Muscle of back (tissue), 13 donors: ENCODE results near the gene COX5A. TPM values are rescaled to one million over a fixed set of nuclear protein-coding genes. Genes with fewer than 3 reads are reported as not detected.
A peak's percentile ranks its signal among the peaks of the same experiment; 100 is the strongest.

Experiments
- DNase-seq, 3 donors: peaks; one replicate each; pipeline versions ENCODE4 v3.0.0 to v3.0.0-alpha.2; 2013
- long read RNA-seq, 9 donors: transcript quantifications; one replicate each; lab custom pipeline, GENCODE V29; 2026
- polyA plus RNA-seq, 10 donors: library from polyadenylated mRNA; unstranded; fragments of 120-200 nt; gene quantifications; one replicate each; pipeline ENCODE4 v1.2.1, GENCODE V29; 2013; ENCODE audit not compliant: insufficient read length in 10 of 10

The COX5A gene
- 100 to 1,000 TPM; 192 to 258 (median 234) TPM for polyA plus RNA-seq
- long read RNA-seq, donor 1, transcript COX5A-204 (4 exons, 579 nt), result minor isoform, 7 of 205 reads
- long read RNA-seq, donor 1, transcript COX5A-201 (5 exons, 1,268 nt), result major isoform, 146 of 205 reads
- long read RNA-seq, donor 1, partial matches to known transcripts, result 42 of 205 reads
- long read RNA-seq, donor 1, other reads (novel, unspliced or antisense), result 7 of 205 reads
- long read RNA-seq, donor 2, transcript COX5A-201 (5 exons, 1,268 nt), result major isoform, 122 of 166 reads
- long read RNA-seq, donor 2, partial matches to known transcripts, result 33 of 166 reads
- long read RNA-seq, donor 2, other reads (novel, unspliced or antisense), result 6 of 166 reads
- long read RNA-seq, donor 3, result 0 reads
- long read RNA-seq, donor 4, transcript COX5A-201 (5 exons, 1,268 nt), result major isoform, 77 of 116 reads
- long read RNA-seq, donor 4, partial matches to known transcripts, result 34 of 116 reads
- long read RNA-seq, donor 4, other reads (novel, unspliced or antisense), result 0 of 116 reads
- long read RNA-seq, donor 5, transcript COX5A-201 (5 exons, 1,268 nt), result major isoform, 179 of 269 reads
- long read RNA-seq, donor 5, transcript COX5A-203 (4 exons, 568 nt), result minor isoform, 7 of 269 reads
- long read RNA-seq, donor 5, transcript COX5A-204 (4 exons, 579 nt), result minor isoform, 5 of 269 reads
- long read RNA-seq, donor 5, partial matches to known transcripts, result 64 of 269 reads
- long read RNA-seq, donor 5, other reads (novel, unspliced or antisense), result 10 of 269 reads
- long read RNA-seq, donor 6, transcript COX5A-201 (5 exons, 1,268 nt), result major isoform, 146 of 208 reads
- long read RNA-seq, donor 6, partial matches to known transcripts, result 49 of 208 reads
- long read RNA-seq, donor 6, other reads (novel, unspliced or antisense), result 5 of 208 reads
- long read RNA-seq, donor 7, transcript COX5A-201 (5 exons, 1,268 nt), result major isoform, 97 of 125 reads
- long read RNA-seq, donor 7, partial matches to known transcripts, result 19 of 125 reads
- long read RNA-seq, donor 7, other reads (novel, unspliced or antisense), result 6 of 125 reads
- long read RNA-seq, donor 8, transcript COX5A-204 (4 exons, 579 nt), result minor isoform, 6 of 121 reads
- long read RNA-seq, donor 8, transcript COX5A-201 (5 exons, 1,268 nt), result major isoform, 64 of 121 reads
- long read RNA-seq, donor 8, partial matches to known transcripts, result 51 of 121 reads
- long read RNA-seq, donor 8, other reads (novel, unspliced or antisense), result 0 of 121 reads
- long read RNA-seq, donor 9, transcript COX5A-201 (5 exons, 1,268 nt), result major isoform, 25 of 26 reads
- long read RNA-seq, donor 9, partial matches to known transcripts, result 0 of 26 reads
- long read RNA-seq, donor 9, other reads (novel, unspliced or antisense), result 0 of 26 reads

GRCh38 chr15:74937590-74938371 is at the start of gene COX5A:
COX5A (minus strand) TSS chr15:74938073; CDS start chr15:74938014, 59 bp downstream.
- DNase-seq, result peak; percentile 95 to 99 (median 98)

GRCh38 chr15:74983725-74984231 is 45.9 kb upstream of the COX5A start:
- DNase-seq, result no peak

- no peak for DNase-seq
These were observed 44.3 kb upstream of the COX5A start for GRCh38 chr15:74982183-74982582.

- DNase-seq, result no peak
These were observed 40.6 kb upstream of the COX5A start for GRCh38 chr15:74978503-74978902.

GRCh38 chr15:74978077-74978476 is 40.2 kb upstream of the COX5A start:
- DNase-seq, result no peak

GRCh38 chr15:74977599-74977998 is 39.7 kb upstream of the COX5A start:
- DNase-seq, result no peak

- DNase-seq, result no peak
These were observed 38.3 kb upstream of the COX5A start for GRCh38 chr15:74976159-74976558.

GRCh38 chr15:74967670-74968069 is 29.8 kb upstream of the COX5A start:
- DNase-seq, result no peak

GRCh38 chr15:74964794-74965193 is 26.9 kb upstream of the COX5A start:
- peak in 2 of 3 donors; percentile 22 to 29 for DNase-seq

GRCh38 chr15:74963213-74963612 is 25.3 kb upstream of the COX5A start:
- no peak for DNase-seq

GRCh38 chr15:74962671-74963070 is 24.8 kb upstream of the COX5A start:
- no peak for DNase-seq

- DNase-seq, result no peak
These were observed 24.3 kb upstream of the COX5A start for GRCh38 chr15:74962219-74962618.

GRCh38 chr15:74961616-74962015 is 23.7 kb upstream of the COX5A start:
- DNase-seq, result no peak

GRCh38 chr15:74960995-74961588 is 23.2 kb upstream of the COX5A start:
- no peak for DNase-seq

GRCh38 chr15:74960286-74960685 is 22.4 kb upstream of the COX5A start:
- DNase-seq, result no peak

GRCh38 chr15:74959586-74959939 is 21.7 kb upstream of the COX5A start:
- DNase-seq, result no peak

- peak in 1 of 3 donors; percentile 20 for DNase-seq
These were observed 21.2 kb upstream of the COX5A start for GRCh38 chr15:74958908-74959585.

- DNase-seq, result peak in 1 of 3 donors; percentile 27
These were observed 20.5 kb upstream of the COX5A start for GRCh38 chr15:74958320-74958907.

- no peak for DNase-seq
These were observed 19.7 kb upstream of the COX5A start for GRCh38 chr15:74957476-74958035.
